Measurements from ENCODE around the gene CAPN15. TPM values are rescaled to one million over a fixed set of nuclear protein-coding genes. Genes with fewer than 3 reads are reported as not detected.
A peak's percentile ranks its signal among the peaks of the same experiment; 100 is the strongest.

CAPN15 gene
- total RNA-seq, 1 donor from 2014 or later: 38.7 TPM

DNA sequence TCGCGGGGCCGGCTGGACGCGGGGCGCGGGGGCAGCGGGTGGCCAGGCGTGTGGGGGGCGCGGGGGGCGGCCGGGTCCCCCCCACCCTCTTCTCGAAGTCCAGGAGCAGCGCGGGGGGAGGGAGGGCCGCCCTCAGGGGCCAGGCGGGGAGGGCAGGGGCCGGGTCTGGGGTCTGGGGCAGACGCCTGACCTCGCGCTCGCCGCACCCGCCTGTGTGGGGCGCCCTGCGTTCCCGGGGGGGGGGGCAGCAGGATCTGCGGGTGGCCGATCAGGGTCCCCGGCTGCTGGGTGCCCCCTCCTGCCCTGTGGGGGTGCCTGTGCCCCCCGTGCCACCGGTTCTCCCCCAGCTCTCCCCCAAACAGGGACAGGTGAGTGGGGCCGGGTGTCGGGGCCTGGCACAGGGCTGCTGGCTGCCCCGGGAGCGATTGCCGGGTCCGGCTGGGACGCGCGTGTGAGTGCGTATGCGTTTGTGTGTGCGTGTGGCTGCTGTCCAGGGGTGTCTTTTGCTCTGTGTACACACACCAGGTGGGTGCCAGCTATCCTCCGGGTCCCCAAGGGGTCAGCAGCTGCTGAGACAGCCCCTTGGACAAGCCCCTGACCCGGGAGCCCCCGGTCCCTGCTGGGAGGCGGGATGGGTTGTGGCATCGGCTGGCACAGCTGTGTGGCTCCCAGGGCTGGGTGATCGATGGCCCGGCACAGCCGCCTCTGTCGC, 33.3 kb downstream of the CAPN15 start:
- Mint-ChIP-seq H3K36me3 (ENCODE audit: low read depth, unreplicated experiment) (no peaks in the 10 kb centered on the region), H3K27me3 (ENCODE audit: low read depth, unreplicated experiment) (peaks cover 10% of the 10 kb centered on the region), H3K4me1 (ENCODE audit: low read depth, unreplicated experiment) (no peaks in the 10 kb centered on the region), H3K27ac (ENCODE audit: unreplicated experiment) (no peak overlapping the region), H3K4me3 (ENCODE audit: unreplicated experiment) (no peak overlapping the region), H3K9me3 (ENCODE audit: unreplicated experiment) (no peaks in the 10 kb centered on the region)
- H3K4me1 ChIP-seq (ENCODE audit: insufficient read depth, low read length): no peaks in the 10 kb centered on the region
- DNase-seq (ENCODE audit: low read depth) (no peak), FAIRE-seq (no peak)
- no peaks in the 10 kb centered on the region for H3K79me2 ChIP-seq (ENCODE audit: insufficient read depth, low read length)
- no peak overlapping the region for H3K9ac ChIP-seq (ENCODE audit: low read length)
- no peaks in the 10 kb centered on the region for H3K9me3 ChIP-seq (ENCODE audit: insufficient read depth, low read depth, low read length)
- TF ChIP-seq EZH2 (IDR thresholded peaks at IDR 0.05; ENCODE audit: insufficient read depth, low read length): peak; percentile 99
- TF ChIP-seq, protein P1, sequence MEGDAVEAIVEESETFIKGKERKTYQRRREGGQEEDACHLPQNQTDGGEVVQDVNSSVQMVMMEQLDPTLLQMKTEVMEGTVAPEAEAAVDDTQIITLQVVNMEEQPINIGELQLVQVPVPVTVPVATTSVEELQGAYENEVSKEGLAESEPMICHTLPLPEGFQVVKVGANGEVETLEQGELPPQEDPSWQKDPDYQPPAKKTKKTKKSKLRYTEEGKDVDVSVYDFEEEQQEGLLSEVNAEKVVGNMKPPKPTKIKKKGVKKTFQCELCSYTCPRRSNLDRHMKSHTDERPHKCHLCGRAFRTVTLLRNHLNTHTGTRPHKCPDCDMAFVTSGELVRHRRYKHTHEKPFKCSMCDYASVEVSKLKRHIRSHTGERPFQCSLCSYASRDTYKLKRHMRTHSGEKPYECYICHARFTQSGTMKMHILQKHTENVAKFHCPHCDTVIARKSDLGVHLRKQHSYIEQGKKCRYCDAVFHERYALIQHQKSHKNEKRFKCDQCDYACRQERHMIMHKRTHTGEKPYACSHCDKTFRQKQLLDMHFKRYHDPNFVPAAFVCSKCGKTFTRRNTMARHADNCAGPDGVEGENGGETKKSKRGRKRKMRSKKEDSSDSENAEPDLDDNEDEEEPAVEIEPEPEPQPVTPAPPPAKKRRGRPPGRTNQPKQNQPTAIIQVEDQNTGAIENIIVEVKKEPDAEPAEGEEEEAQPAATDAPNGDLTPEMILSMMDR (IDR thresholded peaks at IDR 0.05; ENCODE audit: insufficient read depth, low read depth, low read length): no peak
- peaks cover 21% of the 10 kb centered on the region for H3K27me3 ChIP-seq (ENCODE audit: insufficient read depth, low read length)
- no peak overlapping the region for H3K4me2 ChIP-seq (ENCODE audit: low read length)
- no peak overlapping the region for H3K27ac ChIP-seq (ENCODE audit: low read depth, low read length)
- H4K20me1 ChIP-seq (ENCODE audit: insufficient read depth, low read length): no peaks in the 10 kb centered on the region
- H3K36me3 ChIP-seq (ENCODE audit: insufficient read depth, low read length): no peaks in the 10 kb centered on the region
- H2AFZ ChIP-seq (ENCODE audit: low read depth, low read length): no peak overlapping the region
- H3K4me3 ChIP-seq (ENCODE audit: insufficient read depth, low read depth, low read length): no peak overlapping the region

DNA sequence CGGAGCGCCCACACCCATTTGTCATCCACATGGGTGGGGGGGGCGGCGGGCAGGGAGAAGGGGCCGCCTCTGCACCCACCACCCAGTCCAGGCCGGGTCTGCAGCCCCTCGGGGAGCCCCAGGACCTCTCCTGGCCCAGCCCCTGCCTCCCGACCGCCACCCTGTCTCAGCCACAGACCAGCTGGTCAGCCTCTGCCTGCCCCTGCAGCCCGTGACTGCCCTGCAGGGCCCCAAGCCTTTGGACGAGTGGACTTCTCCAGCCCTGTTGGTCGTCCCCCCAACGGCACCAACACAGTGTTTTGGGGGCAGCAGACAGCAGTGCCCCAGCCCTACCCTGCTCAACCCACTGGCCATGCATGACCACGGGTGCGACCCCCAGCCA, 33.9 kb downstream of the CAPN15 start:
- no peak overlapping the region for H3K4me2 ChIP-seq (ENCODE audit: low read length)

More for the DNA sequence above, 33.9 kb downstream of the CAPN15 start:
- H3K4me3 ChIP-seq (ENCODE audit: insufficient read depth, low read depth, low read length): no peak overlapping the region
- Mint-ChIP-seq H3K9me3 (ENCODE audit: unreplicated experiment) (no peaks in the 10 kb centered on the region), H3K4me3 (ENCODE audit: unreplicated experiment) (no peak overlapping the region), H3K4me1 (ENCODE audit: low read depth, unreplicated experiment) (no peaks in the 10 kb centered on the region), H3K27ac (ENCODE audit: unreplicated experiment) (no peak overlapping the region), H3K36me3 (ENCODE audit: low read depth, unreplicated experiment) (no peaks in the 10 kb centered on the region), H3K27me3 (ENCODE audit: low read depth, unreplicated experiment) (peaks cover 10% of the 10 kb centered on the region)
- H3K4me1 ChIP-seq (ENCODE audit: insufficient read depth, low read length): peaks cover under 1% of the 10 kb centered on the region
- FAIRE-seq (no peak), DNase-seq (ENCODE audit: low read depth) (no peak)
- peaks cover 21% of the 10 kb centered on the region for H3K27me3 ChIP-seq (ENCODE audit: insufficient read depth, low read length)
- H3K36me3 ChIP-seq (ENCODE audit: insufficient read depth, low read length): no peaks in the 10 kb centered on the region
- H3K9me3 ChIP-seq (ENCODE audit: insufficient read depth, low read depth, low read length): no peaks in the 10 kb centered on the region
- no peak overlapping the region for H2AFZ ChIP-seq (ENCODE audit: low read depth, low read length)
- H4K20me1 ChIP-seq (ENCODE audit: insufficient read depth, low read length): no peaks in the 10 kb centered on the region
- no peak overlapping the region for H3K27ac ChIP-seq (ENCODE audit: low read depth, low read length)
- no peak overlapping the region for H3K9ac ChIP-seq (ENCODE audit: low read length)
- TF ChIP-seq, protein P1 (IDR thresholded peaks at IDR 0.05; ENCODE audit: insufficient read depth, low read depth, low read length): no peak
- TF ChIP-seq EZH2 (IDR thresholded peaks at IDR 0.05; ENCODE audit: insufficient read depth, low read length): no peak
- no peaks in the 10 kb centered on the region for H3K79me2 ChIP-seq (ENCODE audit: insufficient read depth, low read length)
